NCI-H146 treated with DMSO at 0.1 percent for 48 hours (cell line): ENCODE data around the gene LZTR1.
"Not testable (repeated sequence)": the region's sequence is repeated elsewhere in the genome, so short reads cannot be mapped to it uniquely, and the experiment has no call there.

Experiments
- DNase-seq: peaks from one replicate; lab custom pipeline; 2025; ENCODE audit not compliant: unreplicated experiment; lab: John Stamatoyannopoulos, UW

Gene LZTR1

DNA sequence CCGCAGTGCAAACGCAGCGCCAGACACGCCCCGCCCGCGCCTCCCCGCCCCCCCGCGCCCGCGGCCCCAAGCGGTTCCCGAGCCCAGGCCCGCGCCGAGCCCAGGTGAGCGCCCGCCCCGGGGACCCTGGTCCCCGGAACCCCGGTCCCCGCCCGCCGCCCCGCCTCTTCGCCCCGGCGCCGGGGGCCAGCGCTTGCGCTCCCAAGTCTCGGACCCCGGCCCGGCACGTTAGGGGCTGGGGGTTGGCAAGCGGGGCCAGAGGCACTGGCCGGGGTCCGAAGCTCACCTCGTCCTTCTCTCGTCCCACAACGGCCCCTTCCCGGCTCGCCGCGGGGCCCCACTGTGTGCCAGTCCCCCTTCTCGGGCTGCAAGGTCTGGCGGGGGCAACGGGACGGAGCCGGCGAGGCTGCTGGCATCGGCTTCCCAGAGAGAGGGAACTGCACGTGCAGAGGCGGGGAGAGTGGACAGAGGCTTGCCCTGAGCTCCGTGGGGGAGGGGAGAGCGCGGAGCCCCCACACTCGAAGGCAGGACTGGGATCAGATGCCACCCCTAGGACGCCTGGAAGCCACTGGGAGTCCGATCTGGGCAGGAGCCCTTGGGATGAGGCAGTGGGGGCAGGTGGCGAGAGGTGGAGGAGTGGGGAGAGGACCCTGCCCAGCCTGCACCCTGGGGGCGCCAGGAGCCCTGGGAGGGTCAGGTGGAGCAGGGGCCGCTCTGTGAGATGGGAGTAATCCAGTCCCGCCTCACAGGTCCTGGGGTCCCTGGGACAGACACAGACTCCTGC, 16.8 kb upstream of the LZTR1 start:
- DNase-seq = no peak

DNA sequence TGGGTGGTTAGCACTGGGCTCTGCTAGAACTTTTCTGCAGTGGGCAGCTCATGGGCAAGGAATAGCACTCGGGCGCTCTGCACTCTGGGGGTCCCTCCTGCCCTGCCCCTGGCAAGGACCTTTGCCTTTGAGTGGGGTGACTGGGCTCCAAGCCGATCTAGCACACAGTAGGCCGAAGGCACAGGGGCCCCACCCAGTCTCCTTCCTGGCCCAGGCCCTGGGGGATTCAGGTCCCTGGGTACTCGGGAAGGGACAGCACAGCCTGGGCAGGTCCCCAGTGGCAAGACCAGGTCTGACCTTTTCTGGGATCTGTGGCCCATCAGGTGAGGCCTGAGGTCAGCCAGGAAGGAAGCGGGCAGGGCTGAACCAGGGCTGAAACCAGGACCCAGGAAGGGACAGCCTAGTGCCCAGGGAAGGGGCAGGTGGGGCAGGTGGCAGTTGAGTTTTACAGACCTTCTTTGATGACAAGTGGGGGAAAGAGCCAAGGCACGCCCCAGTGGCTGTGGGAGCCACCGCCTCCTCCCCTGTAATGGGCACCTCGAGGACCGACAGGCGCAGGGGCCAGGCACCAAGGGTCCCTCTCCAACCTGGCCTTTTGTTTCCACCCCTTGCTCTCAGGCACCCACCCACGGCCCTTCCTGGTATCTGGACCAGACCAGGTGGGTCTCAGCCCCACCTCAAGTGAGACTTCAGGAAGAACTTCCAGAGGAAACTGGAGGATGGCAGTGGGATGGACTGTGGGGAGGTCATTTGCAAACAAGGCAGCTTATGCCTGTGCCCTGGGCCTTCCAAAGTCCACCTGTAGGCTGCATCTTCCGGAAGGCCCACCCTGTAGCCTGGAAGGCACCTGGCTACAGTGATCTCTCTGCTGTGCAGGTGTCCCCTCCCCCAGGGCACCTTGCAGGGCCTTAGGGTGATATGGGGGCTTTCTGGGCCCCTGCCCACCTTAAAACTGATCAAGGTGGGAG, 15.9 kb upstream of the LZTR1 start:
- DNase-seq = no peak

DNA sequence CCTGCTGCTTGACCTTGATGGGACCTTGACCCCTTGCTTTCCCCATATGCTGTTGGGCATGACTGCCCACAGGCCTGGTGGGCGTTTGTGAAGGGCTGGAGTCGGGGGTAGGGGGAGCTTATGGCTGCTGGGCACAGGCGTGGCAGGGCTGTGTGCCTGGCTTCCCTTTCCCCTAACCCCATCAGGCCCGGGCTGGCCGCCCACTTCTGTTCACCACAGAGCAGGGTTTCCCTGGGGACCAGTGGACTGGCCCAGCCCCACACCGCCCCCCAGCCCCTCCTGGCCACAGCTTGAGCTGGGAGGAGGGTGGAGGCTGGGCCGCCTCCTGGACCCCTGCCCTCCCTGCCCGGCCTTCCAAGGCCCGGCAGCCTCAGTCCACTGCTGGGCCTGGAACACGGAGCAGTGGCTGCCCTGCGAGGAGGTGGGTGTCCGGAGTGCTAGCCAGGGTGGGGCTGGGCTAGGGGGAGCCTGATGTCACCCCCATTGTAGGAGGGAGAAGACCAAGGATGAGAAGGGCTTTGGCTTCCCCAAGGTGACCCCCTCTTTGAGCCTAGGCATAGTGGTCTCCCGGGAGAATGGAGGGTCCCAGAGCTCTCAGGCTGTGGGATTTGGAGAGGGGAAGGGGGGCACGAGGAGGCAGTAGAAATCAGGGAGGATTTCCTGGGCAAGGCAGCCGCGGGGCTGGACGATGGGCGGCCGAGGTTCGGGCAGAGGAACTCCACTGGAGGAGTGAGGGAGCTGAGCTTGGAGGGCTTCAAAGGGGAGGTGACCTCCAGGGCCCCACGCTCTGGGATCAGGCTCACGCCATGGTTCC, 15.0 kb upstream of the LZTR1 start, which contains the start of gene AIFM3:
Gene AIFM3, plus strand, starts transcription at position 373 of the 814 bp plus-strand sequence. CDS start 690 bp downstream, outside the sequence.
- DNase-seq = no peak

DNA sequence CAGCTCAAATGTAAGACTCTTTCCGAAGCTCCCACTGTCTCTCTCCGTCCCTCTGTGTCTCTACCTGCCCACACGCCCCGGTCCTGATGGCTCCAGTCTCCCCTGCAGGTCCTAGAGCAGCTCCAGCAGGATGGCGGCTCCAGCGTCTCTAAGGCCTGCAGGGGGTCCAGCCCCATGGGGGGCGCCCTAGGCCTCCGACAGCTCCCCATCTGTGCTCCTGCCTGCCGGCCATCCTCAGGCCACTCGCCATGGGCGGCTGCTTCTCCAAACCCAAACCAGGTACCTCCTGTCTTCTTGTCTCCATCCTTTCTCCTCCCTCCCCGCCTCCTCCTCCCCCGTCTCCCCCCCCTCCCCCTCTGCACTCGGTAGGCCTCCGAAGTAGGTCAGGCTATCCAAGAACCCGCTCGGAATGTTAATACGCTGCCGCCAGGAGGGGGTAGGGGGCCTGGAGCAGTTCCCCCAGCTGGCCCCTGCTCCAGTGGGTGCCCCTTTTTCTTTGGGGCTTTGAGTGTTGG, 14.3 kb upstream of the LZTR1 start:
- DNase-seq = no peak

DNA sequence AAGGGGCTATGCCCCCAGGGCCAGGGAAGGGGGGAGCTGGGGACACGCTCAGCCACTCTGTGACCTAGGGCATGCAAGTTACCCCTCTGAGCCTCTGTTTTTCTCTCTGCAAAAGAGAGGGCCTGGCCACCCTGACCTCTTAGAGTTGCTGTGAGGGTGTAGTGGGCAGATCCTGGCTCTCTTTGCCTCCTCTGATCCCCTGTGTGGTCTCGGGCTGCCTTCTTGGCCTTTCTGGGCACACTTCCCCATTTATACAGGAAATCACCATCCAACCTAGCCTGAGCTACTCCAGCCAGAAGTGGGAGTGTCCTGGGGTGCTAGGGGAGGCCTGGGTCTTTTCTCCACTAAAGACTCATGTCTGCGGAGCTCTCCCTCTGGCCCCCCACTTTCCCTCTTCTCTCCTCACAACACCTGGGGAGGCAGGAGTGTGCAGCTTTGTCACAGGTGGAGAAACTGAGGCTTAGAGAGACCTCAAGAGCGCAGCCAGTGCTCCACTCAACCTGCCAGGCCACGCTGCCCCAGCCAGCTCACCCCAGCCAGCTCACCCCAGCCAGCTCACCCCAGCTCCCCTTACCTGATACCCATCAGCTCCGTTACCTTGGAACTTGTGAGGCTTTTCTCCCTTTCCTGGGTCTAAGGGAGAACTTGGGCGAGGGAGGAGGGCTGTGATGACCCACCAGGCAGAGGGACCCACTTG, 13.7 kb upstream of the LZTR1 start:
- no peak for DNase-seq

DNA sequence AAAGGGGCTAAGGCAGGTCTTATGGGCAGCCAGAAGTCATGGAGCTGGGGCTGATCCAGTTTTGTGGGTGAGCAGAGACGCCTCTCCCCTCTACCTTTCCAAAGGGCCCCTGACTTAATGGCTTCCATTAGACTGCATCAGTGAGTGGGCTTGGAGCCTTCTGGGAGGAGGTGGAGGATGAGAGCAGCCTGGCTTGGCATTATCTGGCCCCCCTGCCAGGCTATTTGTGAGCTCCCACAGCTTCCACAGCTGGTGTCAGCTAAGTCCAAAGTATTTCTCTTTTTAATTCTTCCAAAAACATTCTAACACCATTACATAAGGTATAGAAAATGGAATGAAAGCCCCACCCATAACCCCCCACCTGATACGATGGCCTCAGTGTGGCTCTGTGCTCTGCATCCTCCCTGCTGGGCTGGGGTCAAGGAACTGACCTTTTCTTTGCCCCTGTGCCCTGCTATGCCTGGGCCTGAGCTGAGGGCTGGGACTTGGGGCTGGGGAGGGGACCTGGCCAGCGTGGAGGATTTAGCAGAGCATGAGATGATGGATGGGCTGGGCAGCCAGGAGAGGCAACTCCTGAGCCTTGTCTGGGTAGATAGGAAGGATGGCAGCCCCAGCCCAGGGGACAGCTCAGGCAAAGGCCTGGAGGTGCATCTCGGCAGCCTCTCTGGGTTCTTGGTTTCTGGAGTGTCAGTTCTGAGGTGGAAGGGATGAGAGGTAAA, 11.0 kb upstream of the LZTR1 start:
- no peak for DNase-seq

DNA sequence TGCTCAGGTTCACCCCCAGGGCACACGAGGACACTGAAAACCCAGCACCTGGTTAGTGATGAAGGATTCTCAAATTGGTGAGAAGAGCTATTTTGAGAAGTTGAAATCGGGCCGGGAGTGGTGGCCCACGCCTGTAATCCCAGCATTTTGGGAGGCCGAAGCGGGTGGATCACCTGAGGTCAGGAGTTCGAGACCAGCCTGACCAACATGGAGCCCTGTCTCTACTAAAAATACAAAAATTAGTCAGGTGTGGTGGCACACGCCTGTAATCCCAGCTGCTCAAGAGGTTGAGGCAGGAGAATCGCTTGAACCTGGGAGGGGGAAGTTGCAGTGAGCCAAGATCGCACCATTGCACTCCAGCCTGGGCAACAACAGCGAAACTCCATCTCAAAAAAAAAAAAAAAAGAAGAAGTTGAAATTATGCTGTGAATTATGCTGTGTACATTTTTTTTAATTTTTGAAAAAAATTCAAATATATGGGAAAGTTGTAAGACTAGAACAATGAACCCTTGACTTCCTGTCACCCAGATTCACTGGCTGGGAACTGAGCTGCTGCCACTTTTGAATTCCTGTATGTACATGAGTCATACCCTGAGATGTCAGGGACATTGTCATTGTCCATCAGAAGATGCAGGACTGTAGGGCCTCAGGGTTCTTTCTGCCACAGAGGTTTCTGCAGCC, 9.9 kb upstream of the LZTR1 start:
- not testable (repeated sequence) for DNase-seq

DNA sequence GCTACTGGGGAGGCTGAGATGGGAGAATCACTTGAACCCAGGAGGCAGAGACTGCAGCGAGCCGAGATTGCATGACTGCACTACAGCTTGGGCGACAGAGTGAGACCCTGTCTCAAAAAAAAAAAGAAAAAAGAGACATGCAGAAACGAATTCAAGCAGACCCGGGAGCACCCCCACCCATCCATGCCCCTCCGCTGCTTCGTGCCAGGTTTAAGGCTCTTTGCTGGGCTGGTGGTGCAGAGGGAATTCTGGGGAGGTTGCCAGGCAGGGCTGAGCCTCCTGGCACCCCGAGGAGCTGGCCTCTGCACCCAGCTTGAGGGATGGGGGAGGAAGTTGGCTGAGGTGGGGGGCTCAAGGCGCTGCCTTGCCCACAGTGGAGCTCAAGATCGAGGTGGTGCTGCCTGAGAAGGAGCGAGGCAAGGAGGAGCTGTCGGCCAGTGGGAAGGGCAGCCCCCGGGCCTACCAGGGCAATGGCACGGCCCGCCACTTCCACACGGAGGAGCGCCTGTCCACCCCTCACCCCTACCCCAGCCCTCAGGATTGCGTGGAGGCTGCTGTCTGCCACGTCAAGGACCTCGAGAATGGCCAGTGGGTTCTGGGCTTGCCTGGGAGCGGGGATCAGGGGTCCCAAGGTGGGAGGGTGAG, 9.0 kb upstream of the LZTR1 start:
- DNase-seq = no peak

DNA sequence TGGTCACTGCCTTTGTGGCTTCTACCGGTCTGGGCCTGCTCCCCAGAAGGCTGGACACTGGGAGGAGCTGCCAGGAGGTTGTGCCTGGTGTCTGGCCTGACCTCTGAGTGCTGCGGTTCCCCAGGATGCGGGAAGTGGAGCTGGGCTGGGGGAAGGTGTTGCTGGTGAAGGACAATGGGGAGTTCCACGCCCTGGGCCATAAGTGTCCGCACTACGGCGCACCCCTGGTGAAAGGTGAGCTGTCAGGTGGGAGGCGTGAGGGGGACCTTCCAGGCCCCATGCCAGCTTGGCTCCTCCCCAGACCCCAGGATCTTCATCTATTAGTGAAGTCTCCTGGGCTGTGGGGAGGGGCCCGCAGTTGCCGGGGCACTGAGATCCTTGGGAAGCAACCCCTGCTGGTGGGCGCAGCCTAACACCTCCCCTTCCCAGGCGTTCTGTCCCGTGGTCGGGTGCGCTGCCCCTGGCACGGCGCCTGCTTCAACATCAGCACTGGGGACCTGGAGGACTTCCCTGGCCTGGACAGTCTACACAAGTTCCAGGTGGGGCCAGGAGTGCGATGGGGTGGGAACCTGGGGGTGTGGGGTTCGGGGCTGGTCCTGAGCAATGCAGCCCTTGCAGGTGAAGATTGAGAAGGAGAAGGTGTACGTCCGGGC, 8.3 kb upstream of the LZTR1 start:
- no peak for DNase-seq

DNA sequence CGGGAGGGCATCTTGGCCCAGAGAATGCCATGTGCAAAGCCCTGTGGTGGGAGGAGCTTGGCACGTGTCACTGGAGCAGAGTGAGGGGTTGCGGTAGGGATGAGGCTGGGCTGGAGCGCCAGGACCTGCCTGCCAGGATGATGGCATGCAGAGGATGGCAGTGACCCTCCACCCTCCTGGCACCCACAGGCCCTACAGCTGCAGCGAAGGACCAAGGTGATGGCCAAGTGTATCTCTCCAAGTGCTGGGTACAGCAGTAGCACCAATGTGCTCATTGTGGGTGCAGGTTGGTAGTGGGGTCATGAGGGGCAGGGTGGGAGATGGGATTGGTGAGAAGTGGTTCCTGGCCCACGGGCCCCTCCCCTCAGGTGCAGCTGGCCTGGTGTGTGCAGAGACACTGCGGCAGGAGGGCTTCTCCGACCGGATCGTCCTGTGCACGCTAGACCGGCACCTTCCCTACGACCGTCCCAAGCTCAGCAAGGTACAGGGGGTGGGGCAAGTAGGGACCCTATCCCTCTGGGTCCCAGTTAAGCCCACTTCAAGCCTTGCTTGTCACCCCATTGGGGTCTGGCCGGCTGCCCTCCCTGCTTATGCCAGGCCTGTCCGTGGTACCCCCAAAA, 7.7 kb upstream of the LZTR1 start:
- DNase-seq = no peak

DNA sequence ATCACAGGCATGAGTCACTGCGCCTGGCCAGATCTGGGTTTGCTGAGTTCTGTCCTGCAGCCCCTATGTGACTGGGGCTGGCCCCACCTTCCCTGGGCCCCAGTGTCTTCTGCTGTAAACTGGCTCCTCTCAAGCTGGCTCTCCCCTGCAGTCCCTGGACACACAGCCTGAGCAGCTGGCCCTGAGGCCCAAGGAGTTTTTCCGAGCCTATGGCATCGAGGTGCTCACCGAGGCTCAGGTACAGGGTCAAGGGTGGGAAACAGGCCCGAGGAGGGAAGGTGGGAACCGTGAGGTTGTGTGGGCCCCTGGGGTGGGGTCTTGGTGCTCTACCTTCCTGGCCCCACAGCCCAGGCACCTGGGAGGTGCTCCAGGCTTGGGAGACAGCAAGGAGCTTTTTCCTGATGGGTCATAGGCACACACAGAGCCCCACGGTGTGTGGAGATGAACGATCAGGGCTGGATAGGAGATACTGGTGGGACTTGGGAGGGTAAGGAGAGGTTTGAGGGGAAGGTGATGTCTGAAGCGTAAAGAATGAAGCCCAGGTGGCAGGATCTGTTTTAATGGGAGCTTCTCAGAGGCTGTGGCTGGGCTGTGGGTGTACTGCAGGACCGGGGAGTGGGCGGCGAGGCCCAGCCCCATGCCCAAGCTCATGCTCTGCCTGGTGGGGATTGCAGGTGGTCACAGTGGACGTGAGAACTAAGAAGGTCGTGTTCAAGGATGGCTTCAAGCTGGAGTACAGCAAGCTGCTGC, 6.4 kb upstream of the LZTR1 start:
- no peak for DNase-seq

DNA sequence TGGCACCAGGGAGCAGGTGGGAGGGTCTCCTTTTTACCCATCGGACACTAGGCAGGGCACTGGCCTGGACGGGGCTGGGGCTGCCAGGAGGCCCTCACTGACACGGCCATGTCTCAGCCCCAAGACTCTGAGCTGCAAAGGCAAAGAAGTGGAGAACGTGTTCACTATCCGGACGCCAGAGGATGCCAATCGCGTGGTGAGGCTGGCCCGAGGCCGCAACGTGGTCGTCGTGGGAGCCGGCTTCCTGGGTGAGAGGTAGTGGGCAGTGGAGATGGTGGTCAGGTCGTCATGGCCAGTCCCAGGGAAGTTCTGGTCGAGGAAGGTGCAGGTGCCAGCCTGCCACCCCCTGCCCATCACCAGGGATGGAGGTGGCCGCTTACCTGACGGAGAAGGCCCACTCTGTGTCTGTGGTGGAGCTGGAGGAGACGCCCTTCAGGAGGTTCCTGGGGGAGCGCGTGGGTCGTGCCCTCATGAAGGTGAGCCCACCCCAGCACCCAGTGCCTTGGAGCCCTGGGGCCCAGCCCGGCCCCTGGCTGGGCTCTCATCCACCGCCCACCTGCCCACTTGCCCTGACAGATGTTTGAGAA, 5.7 kb upstream of the LZTR1 start:
- DNase-seq = no peak

DNA sequence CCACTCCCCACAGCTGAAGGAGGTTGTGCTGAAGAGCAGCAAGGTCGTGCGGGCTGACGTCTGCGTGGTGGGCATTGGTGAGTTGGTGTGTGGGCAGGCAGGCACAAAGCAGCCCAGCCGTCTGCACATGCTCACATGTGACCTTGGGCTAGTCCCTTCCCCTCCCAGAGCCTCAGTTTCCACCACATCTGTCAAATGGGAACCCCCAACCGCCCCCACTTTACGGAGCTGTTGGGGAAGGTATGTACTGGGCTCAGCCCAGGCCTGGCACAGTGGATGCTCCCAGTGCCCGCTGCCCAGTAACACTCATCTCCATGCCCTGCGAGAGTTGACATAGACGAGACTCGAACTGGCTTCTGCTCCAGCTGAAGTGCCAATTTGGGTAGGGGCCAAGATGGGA, 5.1 kb upstream of the LZTR1 start:
- DNase-seq = no peak

DNA sequence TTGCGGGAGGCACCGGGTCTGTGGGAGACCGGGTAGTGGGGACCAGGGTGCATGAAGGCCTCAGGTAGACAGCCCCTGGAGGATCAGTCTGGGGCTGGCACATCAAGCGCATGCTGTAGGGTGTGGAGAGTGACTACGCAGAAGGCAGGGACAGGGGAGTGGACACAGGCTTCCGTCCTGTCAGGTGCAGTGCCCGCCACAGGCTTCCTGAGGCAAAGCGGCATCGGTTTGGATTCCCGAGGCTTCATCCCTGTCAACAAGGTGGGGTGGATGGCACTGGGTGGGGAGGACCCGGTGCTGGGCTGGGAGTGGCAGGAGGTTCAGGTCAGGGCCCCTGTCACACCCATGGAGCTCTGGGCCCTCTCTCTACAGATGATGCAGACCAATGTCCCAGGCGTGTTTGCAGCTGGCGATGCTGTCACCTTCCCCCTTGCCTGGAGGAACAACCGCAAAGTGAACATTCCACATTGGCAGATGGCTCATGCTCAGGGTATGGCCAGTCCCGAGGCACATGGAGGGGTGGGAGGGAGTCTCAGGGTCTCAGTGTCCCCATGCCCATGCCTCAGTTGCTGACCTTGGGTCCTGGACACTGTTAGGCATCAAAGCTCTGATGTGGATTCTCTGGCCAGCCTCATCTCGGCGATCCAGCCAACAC, 4.5 kb upstream of the LZTR1 start:
- no peak for DNase-seq

DNA sequence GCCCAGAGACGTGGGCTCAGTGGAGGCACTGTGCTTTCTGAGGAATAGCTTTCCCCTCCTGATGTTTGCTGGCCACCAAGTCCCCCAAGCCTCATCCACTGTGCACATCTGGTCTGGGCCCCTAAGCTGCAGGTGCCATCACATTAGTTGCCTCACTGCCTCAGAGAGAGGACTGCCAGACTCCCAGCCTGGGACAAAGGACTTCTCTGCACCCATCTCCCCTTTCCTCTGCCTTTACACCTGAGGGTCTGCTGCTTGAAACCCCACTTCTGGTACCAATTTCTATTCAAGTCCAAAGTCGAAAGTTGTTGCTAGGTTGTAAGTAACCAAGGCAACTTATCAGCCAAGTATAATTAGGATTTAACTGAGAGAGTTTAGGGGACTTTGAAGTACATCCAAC, 3.7 kb upstream of the LZTR1 start:
- DNase-seq = no peak

DNA sequence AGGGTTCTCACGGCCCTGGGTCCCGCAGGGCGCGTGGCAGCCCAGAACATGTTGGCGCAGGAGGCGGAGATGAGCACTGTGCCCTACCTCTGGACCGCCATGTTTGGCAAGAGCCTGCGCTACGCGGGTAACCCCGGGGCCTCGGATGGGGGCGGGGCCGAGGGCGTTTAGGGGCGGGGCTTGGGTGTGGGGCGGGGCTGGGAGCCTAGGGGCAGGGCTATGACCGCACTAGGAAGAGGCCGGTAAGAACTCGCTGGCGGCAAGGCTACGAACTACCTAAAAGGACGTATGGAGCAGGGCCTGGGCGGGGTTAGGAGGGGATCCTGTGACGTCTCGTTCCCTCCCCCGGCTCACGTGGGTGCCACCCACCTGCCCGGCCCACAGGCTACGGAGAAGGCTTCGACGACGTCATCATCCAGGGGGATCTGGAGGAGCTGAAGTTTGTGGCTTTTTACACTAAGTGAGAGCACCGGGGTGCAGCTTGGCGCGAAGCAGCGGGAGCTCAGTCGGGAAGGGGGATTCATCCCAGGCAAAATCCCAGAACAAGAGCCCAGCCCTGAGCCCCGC, 2.8 kb upstream of the LZTR1 start:
- peak; percentile 76 for DNase-seq
